ENCODE data around the gene SMAD5. TPM values are rescaled to one million over a fixed set of nuclear protein-coding genes. Genes with fewer than 3 reads are reported as not detected.

SMAD5 gene
- total RNA-seq, 6 donors from 2014 or later = 14.6 to 54.3 (median 45.1) TPM

- Histone ChIP-seq H3K4me1 (peaks cover 0 to 8% (median 0%) of the 10 kb centered on the region in 4 donors), H3K36me3 (no peaks in the 10 kb centered on the region), H3K27me3 (no peaks in the 10 kb centered on the region), H3K27ac (no peak overlapping the region), H3K4me3 (no peak overlapping the region), H3K9me3 (no peaks in the 10 kb centered on the region)
- TF ChIP-seq POLR2AphosphoS5 (IDR thresholded peaks at IDR 0.05) (no peak), EP300 (IDR thresholded peaks at IDR 0.05) (no peak)
- ATAC-seq (ENCODE audit: low FRiP score in 2 of 2) (no peak), DNase-seq (no peak)
- 88 to 100% methylated on average over 2 of the region's 2 CpGs for WGBS, 2 donors
Measured at GRCh38 chr5:136108180-136108611, 24.4 kb upstream of the SMAD5 start.

GRCh38 chr5:136108766-136109165 is 23.9 kb upstream of the SMAD5 start:
- H3K27me3 ChIP-seq = no peaks in the 10 kb centered on the region
- H3K9me3 ChIP-seq = no peaks in the 10 kb centered on the region
- WGBS, 2 donors = 95 to 96% methylated on average over 1 of the region's 1 CpG
- H3K4me1 ChIP-seq = peaks cover 0 to 8% (median 0%) of the 10 kb centered on the region in 4 donors
- no peak overlapping the region for H3K4me3 ChIP-seq
- H3K27ac ChIP-seq = no peak overlapping the region
- DNase-seq (no peak), ATAC-seq (ENCODE audit: low FRiP score in 2 of 2) (no peak)
- TF ChIP-seq POLR2AphosphoS5 (IDR thresholded peaks at IDR 0.05) (no peak), EP300 (IDR thresholded peaks at IDR 0.05) (no peak), CTCF (IDR thresholded peaks at IDR 0.05) (no peak), POLR2A (IDR thresholded peaks at IDR 0.05) (no peak)
- no peaks in the 10 kb centered on the region for H3K36me3 ChIP-seq

DNA sequence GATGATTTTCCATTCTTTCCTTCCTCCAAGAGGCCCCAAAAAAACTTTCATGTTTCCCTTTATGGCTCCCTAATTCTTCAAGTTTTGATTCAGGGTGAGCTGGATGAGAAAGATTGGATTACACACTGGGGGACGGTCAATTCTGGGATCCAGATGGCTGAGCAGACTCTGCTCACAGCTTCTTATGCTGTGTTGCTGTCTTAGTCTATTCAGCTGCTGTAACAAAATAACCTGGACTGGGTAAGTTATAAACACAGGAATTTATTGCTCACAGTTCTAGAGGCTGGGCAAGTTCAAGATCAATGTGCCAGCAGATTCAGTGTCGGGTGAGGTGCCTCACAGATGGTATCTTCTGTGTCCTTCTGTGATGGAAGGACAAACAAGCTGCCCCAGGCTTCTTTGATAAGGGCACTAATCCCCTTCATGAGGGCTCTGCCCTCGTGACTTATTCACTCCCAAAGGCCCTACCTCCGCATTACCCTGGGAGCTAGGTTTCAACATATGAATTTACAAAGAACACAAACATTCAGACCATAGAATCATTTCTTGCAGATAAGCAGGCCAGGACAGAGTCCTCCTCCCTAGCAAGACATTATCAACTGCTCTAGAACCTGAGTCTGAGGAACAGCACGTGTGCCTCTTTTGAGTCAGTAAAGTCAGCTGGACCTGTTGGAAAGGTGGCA is 23.1 kb upstream of the SMAD5 start:
- Histone ChIP-seq H3K9me3 (no peaks in the 10 kb centered on the region), H3K4me3 (no peak overlapping the region), H3K4me1 (peaks cover 0 to 2% (median 0%) of the 10 kb centered on the region in 4 donors), H3K27me3 (no peaks in the 10 kb centered on the region), H3K36me3 (no peaks in the 10 kb centered on the region), H3K27ac (no peak overlapping the region)
- ATAC-seq (ENCODE audit: low FRiP score in 2 of 2) (no peak), DNase-seq (no peak)
- TF ChIP-seq EP300 (IDR thresholded peaks at IDR 0.05) (no peak), POLR2A (IDR thresholded peaks at IDR 0.05) (no peak), CTCF (IDR thresholded peaks at IDR 0.05) (no peak), POLR2AphosphoS5 (IDR thresholded peaks at IDR 0.05) (no peak)
- 93 to 95% methylated on average over 5 of the region's 5 CpGs for WGBS, 2 donors

DNA sequence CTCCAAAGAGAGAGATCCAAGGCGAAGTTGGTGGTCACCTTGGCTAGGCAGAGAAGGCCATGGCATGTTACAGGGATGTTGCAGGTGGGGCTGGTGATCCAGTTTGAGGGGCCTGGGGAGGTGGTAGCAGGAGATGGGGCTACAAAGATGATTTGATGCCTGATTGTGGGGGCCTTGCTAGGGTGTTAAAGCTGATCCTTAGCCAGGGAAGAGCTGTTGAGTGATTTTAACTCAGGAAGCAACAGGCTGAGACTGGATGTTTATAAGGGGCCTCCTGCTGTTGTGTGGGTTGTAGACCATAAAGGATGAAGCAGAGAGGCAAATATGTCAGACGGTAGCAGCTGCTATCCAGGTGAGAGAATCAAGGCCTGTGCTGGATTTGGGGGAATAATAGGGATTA is 19.0 kb upstream of the SMAD5 start:
- 78 to 91% methylated on average over 2 of the region's 2 CpGs for WGBS, 2 donors
- DNase-seq (no peak), ATAC-seq (ENCODE audit: low FRiP score in 2 of 2) (no peak)
- Histone ChIP-seq H3K27me3 (no peaks in the 10 kb centered on the region), H3K4me3 (no peak overlapping the region), H3K9me3 (no peaks in the 10 kb centered on the region), H3K27ac (no peak overlapping the region), H3K36me3 (no peaks in the 10 kb centered on the region), H3K4me1 (no peaks in the 10 kb centered on the region)
- TF ChIP-seq CTCF (IDR thresholded peaks at IDR 0.05) (no peak), POLR2A (IDR thresholded peaks at IDR 0.05) (no peak), POLR2AphosphoS5 (IDR thresholded peaks at IDR 0.05) (no peak), EP300 (IDR thresholded peaks at IDR 0.05) (no peak)

DNA sequence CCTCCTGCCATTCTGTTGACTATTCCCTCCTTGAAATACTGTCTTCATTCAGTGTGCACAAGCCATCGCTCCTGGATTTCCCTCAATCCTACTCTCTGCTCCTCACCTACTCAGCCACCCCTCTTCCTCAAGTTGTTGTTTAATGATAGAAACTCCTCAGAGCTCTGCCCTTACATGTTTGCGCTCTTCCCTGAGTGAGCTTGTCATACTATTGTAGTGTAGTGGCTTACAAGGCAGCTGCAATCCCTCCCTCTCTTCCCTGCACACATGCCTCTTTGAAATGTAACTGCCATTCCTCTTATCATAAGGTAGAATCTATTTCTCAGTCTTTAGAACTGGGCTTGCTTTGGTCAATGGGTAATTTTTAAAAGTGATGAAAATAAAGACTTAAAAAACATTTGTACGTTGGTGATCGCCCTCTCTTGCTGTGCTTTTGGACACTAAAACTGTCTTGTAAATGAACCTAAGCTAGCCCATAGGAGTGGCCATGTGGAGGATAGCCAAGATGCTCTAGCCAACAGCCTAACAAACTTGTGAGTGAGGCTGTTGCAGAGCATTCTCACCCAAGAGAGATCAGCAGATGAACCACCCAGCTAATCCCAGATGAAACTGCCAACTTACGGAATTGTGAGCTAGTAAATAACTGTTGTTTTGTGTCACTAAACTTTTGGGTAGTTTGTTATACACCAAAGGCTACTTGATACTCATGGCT is 18.1 kb upstream of the SMAD5 start:
- no peak overlapping the region for H3K4me3 ChIP-seq
- WGBS, 2 donors = 95 to 97% methylated on average over 5 of the region's 5 CpGs
- H3K27ac ChIP-seq = no peak overlapping the region
- TF ChIP-seq POLR2AphosphoS5 (IDR thresholded peaks at IDR 0.05) (no peak), EP300 (IDR thresholded peaks at IDR 0.05) (no peak), CTCF (IDR thresholded peaks at IDR 0.05) (no peak)
- no peaks in the 10 kb centered on the region for H3K9me3 ChIP-seq
- H3K36me3 ChIP-seq = no peaks in the 10 kb centered on the region
- no peaks in the 10 kb centered on the region for H3K27me3 ChIP-seq
- ATAC-seq (ENCODE audit: low FRiP score in 2 of 2) (peak in 1 of 2 donors; percentile 39), DNase-seq (no peak)
- no peaks in the 10 kb centered on the region for H3K4me1 ChIP-seq
